ENCODE results near the gene AKAP9. TPM values are rescaled to one million over a fixed set of nuclear protein-coding genes. Genes with fewer than 3 reads are reported as not detected.

The AKAP9 gene
- total and polyA plus RNA-seq, 2 experiments from 2014 or later, result 80.5 to 85.8 TPM

- DNase-seq (ENCODE audit: low spot score), result no peak
- Histone ChIP-seq H3K79me2 (peaks cover 14% of the 10 kb centered on the region), H3K9me3 (ENCODE audit: low read depth) (no peaks in the 10 kb centered on the region), H3K4me3 (no peak overlapping the region), H3K27me3 (no peaks in the 10 kb centered on the region), H3K4me2 (peak overlapping the region; percentile 7), H3K36me3 (replicated peaks; ENCODE audit: insufficient read depth, low read depth) (no peaks in the 10 kb centered on the region), H3K9me2 (replicated peaks; ENCODE audit: insufficient read depth) (no peaks in the 10 kb centered on the region), H4K20me1 (ENCODE audit: insufficient read depth, poor library complexity, severe bottlenecking) (no peaks in the 10 kb centered on the region), H2AFZ (no peak overlapping the region), H3K4me1 (ENCODE audit: insufficient read depth) (no peaks in the 10 kb centered on the region), H3K27ac (no peak overlapping the region)
- 63% methylated on average over 2 of the region's 2 CpGs for WGBS (ENCODE audit: low lambda C conversion rate, missing lambda C conversion rate)
- TF ChIP-seq CTCF (IDR thresholded peaks at IDR 0.05; ENCODE audit: poor library complexity), result no peak
- TF ChIP-seq EZH2phosphoT487 (IDR thresholded peaks at IDR 0.05; ENCODE audit: low read depth, severe bottlenecking, unreplicated experiment), result no peak
- no peak for TF ChIP-seq EZH2 (IDR thresholded peaks at IDR 0.05; ENCODE audit: borderline replicate concordance)
Measured at GRCh38 chr7:92064438-92065029, 123.9 kb downstream of the AKAP9 start.

- Histone ChIP-seq H3K9me3 (ENCODE audit: low read depth) (no peaks in the 10 kb centered on the region), H3K4me2 (no peak overlapping the region), H3K4me3 (no peak overlapping the region), H2AFZ (no peak overlapping the region), H3K4me1 (ENCODE audit: insufficient read depth) (peaks cover 5% of the 10 kb centered on the region), H3K27me3 (no peaks in the 10 kb centered on the region), H3K9me2 (replicated peaks; ENCODE audit: insufficient read depth) (no peaks in the 10 kb centered on the region), H3K79me2 (no peaks in the 10 kb centered on the region), H3K27ac (no peak overlapping the region), H3K36me3 (replicated peaks; ENCODE audit: insufficient read depth, low read depth) (no peaks in the 10 kb centered on the region), H4K20me1 (ENCODE audit: insufficient read depth, poor library complexity, severe bottlenecking) (no peaks in the 10 kb centered on the region)
- 74% methylated on average over 5 of the region's 5 CpGs for WGBS (ENCODE audit: low lambda C conversion rate, missing lambda C conversion rate)
- TF ChIP-seq EZH2 (IDR thresholded peaks at IDR 0.05; ENCODE audit: borderline replicate concordance), result no peak
- no peak for TF ChIP-seq EZH2phosphoT487 (IDR thresholded peaks at IDR 0.05; ENCODE audit: low read depth, severe bottlenecking, unreplicated experiment)
- no peak for TF ChIP-seq CTCF (IDR thresholded peaks at IDR 0.05; ENCODE audit: poor library complexity)
- DNase-seq (ENCODE audit: low spot score), result peak; percentile 39
Measured at GRCh38 chr7:92071032-92071431, 130.4 kb downstream of the AKAP9 start.

GRCh38 chr7:92072121-92072520 is 131.5 kb downstream of the AKAP9 start:
- Histone ChIP-seq H3K36me3 (replicated peaks; ENCODE audit: insufficient read depth, low read depth) (no peaks in the 10 kb centered on the region), H3K4me1 (ENCODE audit: insufficient read depth) (peaks cover 5% of the 10 kb centered on the region), H2AFZ (no peak overlapping the region), H4K20me1 (ENCODE audit: insufficient read depth, poor library complexity, severe bottlenecking) (no peaks in the 10 kb centered on the region), H3K9me3 (ENCODE audit: low read depth) (no peaks in the 10 kb centered on the region), H3K9me2 (replicated peaks; ENCODE audit: insufficient read depth) (no peaks in the 10 kb centered on the region), H3K79me2 (no peaks in the 10 kb centered on the region), H3K4me3 (no peak overlapping the region), H3K27me3 (no peaks in the 10 kb centered on the region), H3K27ac (no peak overlapping the region), H3K4me2 (no peak overlapping the region)
- 55% methylated on average over 1 of the region's 1 CpG for WGBS (ENCODE audit: low lambda C conversion rate, missing lambda C conversion rate)
- TF ChIP-seq EZH2 (IDR thresholded peaks at IDR 0.05; ENCODE audit: borderline replicate concordance) (no peak), CTCF (IDR thresholded peaks at IDR 0.05; ENCODE audit: poor library complexity) (no peak), EZH2phosphoT487 (IDR thresholded peaks at IDR 0.05; ENCODE audit: low read depth, severe bottlenecking, unreplicated experiment) (no peak)
- DNase-seq (ENCODE audit: low spot score), result no peak

All from hepatocyte (in vitro differentiated cells).